ENCODE data around the gene TUBA3E.
"Not testable (repeated sequence)": the region's sequence is repeated elsewhere in the genome, so short reads cannot be mapped to it uniquely, and the experiment has no call there.

TUBA3E gene

DNA sequence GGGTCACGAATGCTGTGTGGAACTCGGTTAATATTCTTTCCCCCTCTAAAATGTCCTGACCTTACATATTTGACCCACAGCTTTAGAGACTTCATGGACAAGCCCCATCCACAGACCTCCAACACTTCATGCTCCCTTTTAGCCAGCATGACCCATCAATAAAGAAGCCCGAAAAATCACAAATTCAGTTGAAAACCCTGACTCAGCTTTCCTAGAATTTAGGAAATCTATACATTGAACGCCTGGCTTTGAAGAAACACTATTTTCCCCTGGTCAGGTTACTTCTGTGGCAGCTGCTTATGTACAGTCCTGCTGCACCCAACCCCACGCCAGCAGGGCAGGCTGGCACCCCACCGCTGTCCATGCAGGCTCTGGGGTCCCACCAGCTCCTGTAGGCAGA lies 6.9 kb downstream of the TUBA3E start:
- DNase-seq (ENCODE audit: low spot score) = not testable (repeated sequence)

- DNase-seq (ENCODE audit: low spot score) = no peak
Measured at GRCh38 chr2:130190237-130190636, 8.0 kb downstream of the TUBA3E start.

GRCh38 chr2:130188958-130189357 lies 9.3 kb downstream of the TUBA3E start:
- not testable (repeated sequence) for DNase-seq (ENCODE audit: low spot score)

- not testable (repeated sequence) for DNase-seq (ENCODE audit: low spot score)
Measured at GRCh38 chr2:130187859-130188792, 10.1 kb downstream of the TUBA3E start.

DNA sequence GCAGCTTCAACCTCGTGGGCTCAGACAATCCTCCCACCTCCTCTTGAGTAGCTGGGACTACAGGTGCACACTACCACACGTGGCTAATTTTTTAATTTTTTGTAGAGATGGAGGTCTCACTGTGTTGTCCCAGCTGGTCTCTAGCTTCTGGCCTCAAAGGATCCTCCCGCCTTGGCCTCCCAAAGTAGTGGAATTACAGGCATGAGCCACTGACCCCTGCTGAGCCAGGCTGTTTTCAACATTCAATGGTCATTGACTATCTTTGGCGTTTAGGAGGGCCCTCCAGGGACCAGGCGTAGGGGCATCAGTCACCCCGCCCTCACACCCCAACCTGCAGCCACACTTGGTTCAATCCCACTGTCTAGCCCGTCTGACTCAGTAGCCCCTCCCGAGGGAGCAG lies 11.0 kb downstream of the TUBA3E start:
- no peak for DNase-seq (ENCODE audit: low spot score)

- no peak for DNase-seq (ENCODE audit: low spot score)
Measured at GRCh38 chr2:130186391-130186790, 11.8 kb downstream of the TUBA3E start.

DNA sequence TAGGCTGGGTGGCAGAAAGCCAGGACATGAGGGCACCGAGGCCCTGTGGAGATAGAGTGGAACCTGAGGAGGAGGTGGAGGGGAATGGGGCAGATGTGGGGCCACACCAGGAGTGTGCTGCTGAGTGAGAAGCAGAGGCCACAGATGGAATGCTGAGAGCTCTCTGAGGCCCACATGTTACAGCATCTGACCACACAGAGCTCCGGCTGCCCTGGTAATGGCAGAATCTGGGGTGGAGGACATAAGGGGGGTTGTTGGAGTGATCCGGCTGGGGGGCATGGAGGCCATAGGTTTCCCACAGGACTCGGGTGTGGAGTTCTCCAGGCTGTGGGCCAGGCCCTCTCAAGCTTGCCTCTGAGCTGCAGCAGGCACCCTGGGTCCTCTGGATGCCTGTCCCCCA lies 12.3 kb downstream of the TUBA3E start:
- no peak for DNase-seq (ENCODE audit: low spot score)

GRCh38 chr2:130185436-130185835 lies 12.8 kb downstream of the TUBA3E start:
- DNase-seq (ENCODE audit: low spot score) = no peak

DNA sequence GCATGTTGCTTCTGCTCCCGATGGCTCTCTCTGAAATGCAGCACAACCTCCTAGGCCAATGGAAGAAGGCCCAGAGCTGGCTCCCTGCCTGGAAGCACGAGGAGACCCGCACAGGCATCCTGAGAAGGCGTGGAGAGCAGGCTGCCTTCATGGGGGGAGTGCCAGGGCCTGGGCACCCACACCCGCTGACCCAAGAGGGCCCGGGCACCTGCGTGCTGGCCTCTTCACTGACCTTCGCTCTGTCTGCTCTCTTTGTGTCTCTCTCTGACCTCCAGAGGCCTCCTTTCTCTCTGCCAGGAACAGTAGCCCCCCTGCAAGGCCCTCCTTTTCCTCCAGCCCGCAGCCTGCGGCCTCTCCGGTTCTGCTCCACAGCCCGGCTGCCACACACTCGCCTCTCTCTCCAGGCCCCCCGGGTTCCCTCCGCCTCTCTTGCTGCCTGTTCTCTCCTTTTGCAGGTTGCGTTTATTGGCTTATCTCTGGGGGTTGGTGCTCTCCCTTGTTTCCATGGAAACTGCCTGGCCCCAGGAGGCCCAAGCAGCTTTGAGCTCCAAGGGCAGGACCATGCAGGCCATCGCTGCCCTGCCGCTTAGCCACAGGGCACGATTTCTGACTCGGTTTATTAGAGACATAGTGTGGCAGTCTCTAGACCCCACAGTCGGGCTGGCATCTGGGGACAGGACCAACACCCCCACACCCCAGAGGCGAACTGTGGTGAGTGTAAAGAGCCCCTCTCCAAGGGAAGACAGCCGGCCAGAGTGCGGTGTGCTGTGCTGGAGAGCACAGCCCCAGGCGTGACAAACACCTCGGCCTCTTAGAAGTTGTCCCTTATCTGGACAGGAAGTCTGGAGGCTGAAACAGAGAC lies 14.5 kb downstream of the TUBA3E start:
- DNase-seq (ENCODE audit: low spot score) = no peak

DNA sequence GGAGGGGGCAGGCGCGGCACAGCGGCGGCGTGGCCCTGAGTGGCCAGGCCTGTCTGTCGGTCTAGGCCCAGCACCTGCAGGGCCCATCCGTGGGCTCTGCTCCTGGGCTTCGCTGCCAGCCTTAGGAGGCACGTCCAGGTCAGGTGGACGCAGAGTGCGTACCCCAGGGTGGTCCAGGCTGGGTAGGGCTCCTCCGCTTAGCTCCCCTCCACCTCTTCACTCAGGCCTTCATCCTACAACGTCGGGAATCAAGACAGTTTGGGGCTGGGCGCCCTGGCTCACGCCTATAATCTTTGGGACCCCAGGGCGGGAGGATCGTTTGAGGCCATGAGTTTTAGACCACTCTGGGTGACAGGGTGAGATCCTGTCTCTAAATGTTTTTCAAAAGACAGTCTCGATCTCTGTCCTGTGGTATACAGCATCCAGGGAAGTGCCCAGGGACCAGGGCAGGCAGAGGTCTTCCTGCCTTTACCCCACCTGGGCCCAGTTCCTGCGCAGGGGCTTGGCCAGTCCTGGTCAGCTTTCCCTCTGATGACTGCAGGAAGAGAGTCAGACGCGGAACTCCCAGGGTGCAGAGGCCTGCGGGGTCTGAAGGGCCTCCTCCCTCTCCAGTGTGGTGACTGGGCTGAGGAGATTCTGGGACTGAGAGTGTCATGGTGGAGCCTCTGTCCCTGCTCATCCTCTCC lies 15.3 kb downstream of the TUBA3E start:
- not testable (repeated sequence) for DNase-seq (ENCODE audit: low spot score)

- peak; percentile 94 for DNase-seq (ENCODE audit: low spot score)
Measured at GRCh38 chr2:130181880-130182682, 16.2 kb downstream of the TUBA3E start, which contains the start of gene MZT2B. MZT2B (plus strand) TSS chr2:130182262; CDS start chr2:130182283, 21 bp downstream.

DNA sequence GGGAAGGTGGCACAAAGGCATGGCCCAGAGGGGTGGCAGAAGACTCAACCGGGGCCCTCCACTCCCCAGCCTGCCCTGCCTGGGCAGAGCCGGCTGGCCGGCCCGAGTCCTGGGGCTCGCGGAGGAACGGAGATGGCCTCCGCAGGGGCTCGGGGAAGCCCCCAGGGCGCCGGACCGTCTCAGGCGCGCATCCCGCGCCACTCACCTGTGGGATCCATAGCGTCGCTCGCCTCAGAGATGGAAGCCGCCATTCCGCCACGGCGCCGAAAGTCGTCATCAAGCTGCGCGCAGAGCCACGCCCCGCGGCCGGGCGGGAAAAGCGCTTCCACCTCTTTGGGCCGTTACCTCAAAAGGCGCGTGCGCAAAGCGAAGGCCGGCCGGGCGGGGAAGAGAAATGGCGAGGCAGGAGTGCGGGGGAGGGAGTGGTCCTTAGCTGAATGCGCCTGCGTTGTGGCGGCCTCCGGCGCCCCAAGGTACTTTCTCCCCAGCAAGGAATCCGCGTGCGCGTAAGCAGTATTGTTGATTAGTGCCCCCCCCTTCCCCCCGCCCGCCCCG lies 16.8 kb downstream of the TUBA3E start, which contains the start of gene SMPD4:
Gene SMPD4 (minus strand): TSS at position 278 of the 555 bp plus-strand sequence. CDS start 5,010 bp downstream, outside the sequence.
- DNase-seq (ENCODE audit: low spot score) = peak; percentile 92

GRCh38 chr2:130180404-130181324 lies 17.6 kb downstream of the TUBA3E start:
- DNase-seq (ENCODE audit: low spot score) = not testable (repeated sequence)

- not testable (repeated sequence) for DNase-seq (ENCODE audit: low spot score)
Measured at GRCh38 chr2:130174866-130175265, 23.4 kb downstream of the TUBA3E start.

GRCh38 chr2:130169896-130170295 lies 28.3 kb downstream of the TUBA3E start:
- DNase-seq (ENCODE audit: low spot score) = no peak

GRCh38 chr2:130169163-130169562 lies 29.1 kb downstream of the TUBA3E start:
- DNase-seq (ENCODE audit: low spot score) = not testable (repeated sequence)

GRCh38 chr2:130166611-130167010 lies 31.6 kb downstream of the TUBA3E start:
- not testable (repeated sequence) for DNase-seq (ENCODE audit: low spot score)

- no peak for DNase-seq (ENCODE audit: low spot score)
Measured at GRCh38 chr2:130165293-130166016, 32.8 kb downstream of the TUBA3E start.

DNA sequence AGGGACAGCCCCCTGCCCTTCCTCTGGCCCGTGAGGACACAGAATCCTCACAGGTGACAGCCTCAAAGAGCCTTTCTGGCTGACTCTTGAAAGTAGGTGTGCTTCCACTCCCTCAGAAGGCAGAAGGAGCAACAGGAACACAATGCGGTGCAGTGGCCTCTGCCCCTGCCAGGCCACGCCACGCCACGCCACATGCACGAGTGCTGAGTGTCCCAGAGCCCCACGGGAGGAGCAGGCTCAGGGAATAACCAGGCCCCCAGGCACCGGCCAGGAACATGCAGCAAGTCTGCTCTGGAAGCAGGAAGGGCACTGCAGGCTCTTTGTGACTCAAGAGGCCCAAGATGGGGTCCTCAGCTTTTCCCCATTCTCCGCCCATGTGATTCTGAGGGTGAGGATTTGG lies 35.3 kb downstream of the TUBA3E start:
- DNase-seq (ENCODE audit: low spot score) = no peak
